ENCODE measurements around the gene PPIL6.
A peak's percentile ranks its signal among the peaks of the same experiment; 100 is the strongest.

PPIL6 gene

DNA sequence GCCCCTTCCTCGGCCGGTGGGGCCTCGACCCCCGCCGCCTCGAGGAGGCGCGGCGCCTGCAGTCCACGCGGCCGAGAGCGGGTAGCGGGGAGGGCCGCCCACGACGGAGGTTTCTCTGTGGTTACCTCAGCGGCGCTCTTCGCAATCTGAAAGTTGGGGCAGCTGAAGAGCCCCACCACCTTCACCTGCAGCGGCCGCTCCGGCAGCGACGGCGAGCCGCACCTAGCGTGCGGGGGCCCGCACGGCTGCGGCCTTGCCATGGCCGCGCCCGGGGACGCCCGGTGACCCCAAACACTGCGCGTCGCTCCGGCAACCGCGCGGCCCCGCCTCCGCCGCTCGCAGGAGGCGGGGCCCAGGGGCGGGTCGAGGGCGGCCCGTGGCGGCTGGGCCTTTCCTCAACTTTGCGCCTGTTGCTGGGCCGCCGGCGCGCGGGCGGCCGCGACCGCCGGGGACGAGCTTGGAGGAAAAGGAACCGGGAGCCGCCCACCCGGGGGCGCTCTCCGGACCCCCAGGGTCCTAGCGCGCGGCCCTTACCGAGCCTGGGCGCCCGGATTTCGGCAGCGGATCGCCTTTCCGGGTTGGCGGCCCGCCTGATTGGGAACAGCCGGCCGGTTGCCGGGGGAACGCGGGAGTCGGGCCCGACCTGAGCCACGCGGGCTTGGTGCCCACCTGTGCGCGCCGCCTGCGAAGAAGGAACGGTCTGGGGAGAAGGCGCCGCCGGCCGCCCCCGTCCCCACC, at the start of gene PPIL6, which contains the start of gene SMPD2:
PPIL6 (minus strand) TSS at position 298 of the 738 bp plus-strand sequence; CDS start at position 260, 38 bp downstream.
SMPD2 (plus strand) TSS at position 394 of the 738 bp plus-strand sequence. CDS start 398 bp downstream, outside the sequence.
- peak within 1 kb of the TSS; percentile 84 for H3K4me3 ChIP-seq (ENCODE audit: low read depth, low read length)

DNA sequence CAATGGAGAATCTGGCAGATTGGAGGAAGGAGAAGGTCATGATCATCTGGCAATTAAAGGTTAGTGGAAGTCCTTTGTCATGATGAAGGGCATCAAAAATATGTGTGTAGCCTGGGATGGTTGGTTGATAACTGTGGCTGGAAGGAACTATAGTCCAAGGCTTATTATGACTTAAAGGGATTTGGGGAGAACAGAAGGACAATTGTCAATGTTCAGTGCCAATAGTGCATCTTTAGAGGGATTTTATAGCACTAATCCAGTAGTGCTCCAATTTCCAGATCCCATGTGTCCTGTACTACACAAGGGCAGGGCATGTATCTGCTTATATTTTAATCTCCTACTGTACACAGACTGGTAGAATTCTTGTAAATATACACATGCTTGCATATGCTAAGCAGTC, 47.6 kb upstream of the PPIL6 start:
- H3K4me3 ChIP-seq (ENCODE audit: low read depth, low read length): no peak overlapping the region

DNA sequence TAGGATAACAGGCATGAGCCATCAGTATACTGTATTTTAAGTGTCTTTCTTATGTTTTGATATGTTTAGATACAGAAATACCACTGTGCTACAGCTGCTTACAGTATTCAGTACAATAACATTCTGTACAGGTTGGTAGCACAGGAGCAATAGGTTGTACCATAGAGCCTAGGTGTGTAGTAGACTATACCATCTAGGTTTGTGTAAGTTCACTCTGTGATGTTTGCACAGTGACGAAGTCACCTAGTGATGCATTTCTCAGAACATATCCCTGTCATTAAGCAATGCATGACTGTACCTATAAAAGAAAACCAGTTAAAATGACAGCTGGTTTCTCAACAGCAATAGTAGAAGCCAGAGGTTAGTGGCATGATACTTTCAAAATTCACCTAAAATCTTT, 45.6 kb upstream of the PPIL6 start:
- H3K4me3 ChIP-seq (ENCODE audit: low read depth, low read length): no peak overlapping the region

GRCh38 chr6:109485266-109485935, 45.0 kb upstream of the PPIL6 start:
- H3K4me3 ChIP-seq (ENCODE audit: low read depth, low read length): no peak overlapping the region

DNA sequence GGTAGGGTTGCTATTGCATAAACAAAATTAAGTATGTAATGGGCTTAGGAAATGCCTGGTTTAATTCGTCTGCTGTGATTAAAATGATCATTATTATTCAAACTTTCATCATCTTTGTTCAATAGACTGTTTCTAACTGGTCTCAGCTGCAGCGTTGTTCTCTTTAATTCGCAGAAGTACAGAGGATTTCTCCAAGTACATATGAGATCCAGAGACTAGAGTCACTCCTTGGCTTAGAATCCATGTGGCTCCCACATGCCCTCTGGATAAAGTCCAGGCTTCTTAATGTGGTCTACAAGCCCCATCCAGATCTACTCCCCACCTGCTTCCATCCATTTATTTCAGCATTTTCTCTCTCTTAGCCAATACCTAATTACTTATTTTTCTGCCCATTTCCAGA, 43.7 kb upstream of the PPIL6 start:
- H3K4me3 ChIP-seq (ENCODE audit: low read depth, low read length): no peak overlapping the region

- peak overlapping the region; percentile 28 for H3K4me3 ChIP-seq (ENCODE audit: low read depth, low read length)
Observed at GRCh38 chr6:109483735-109484057, 43.3 kb upstream of the PPIL6 start.

- H3K4me3 ChIP-seq (ENCODE audit: low read depth, low read length): peak within 1 kb of the TSS; percentile 84
Observed at GRCh38 chr6:109482905-109483734, 42.7 kb upstream of the PPIL6 start, which contains the start of gene ZBTB24. TSS of gene ZBTB24 (minus strand) at chr6:109483219. CDS start at chr6:109482026, 1,193 bp downstream.

DNA sequence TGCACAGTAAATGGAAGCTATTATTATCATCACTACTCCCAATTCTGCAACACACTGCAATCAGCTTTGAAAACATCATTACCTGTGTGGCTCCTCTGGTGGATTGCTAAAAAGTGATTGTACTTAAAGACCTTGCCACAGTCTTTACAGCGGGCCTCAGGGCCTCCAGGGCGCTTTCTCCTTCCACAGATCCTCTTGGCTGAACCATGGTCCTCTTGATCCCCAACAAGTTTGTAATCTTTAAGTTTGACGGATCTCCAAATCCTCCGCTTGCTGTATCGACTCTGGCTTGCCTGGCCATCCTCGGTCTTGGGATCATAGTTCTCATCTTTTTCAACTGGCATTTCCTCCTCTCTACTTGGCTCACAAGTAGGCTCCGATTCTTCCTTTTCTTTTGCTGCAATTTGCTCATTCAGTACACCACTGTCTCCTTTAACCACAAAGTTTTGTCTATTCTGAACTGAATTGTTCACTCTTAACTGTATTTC, 40.6 kb upstream of the PPIL6 start:
- no peak overlapping the region for H3K4me3 ChIP-seq (ENCODE audit: low read depth, low read length)

GRCh38 chr6:109478841-109479624, 38.6 kb upstream of the PPIL6 start:
- no peak overlapping the region for H3K4me3 ChIP-seq (ENCODE audit: low read depth, low read length)

GRCh38 chr6:109478222-109478805, 37.9 kb upstream of the PPIL6 start:
- H3K4me3 ChIP-seq (ENCODE audit: low read depth, low read length): no peak overlapping the region

GRCh38 chr6:109477725-109478124, 37.3 kb upstream of the PPIL6 start:
- no peak overlapping the region for H3K4me3 ChIP-seq (ENCODE audit: low read depth, low read length)

DNA sequence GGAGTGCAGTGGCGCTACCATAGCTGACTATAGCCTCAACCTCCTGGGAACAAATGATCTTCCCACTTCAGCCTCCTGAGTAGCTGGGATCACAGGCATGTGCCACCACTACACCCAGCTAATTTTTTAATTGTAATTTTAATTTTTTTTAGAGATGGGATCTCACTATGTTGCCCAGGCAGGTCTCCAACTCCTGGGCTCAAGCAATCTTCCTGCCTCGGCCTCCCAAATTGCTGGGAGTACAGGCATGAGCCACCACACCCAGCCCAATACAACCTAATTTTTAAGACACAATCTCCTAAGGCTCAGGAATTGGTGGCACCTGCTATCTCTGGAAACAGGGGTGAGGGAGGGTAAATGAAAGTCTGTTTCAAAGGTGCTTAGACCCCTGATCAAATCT, 36.8 kb upstream of the PPIL6 start:
- H3K4me3 ChIP-seq (ENCODE audit: low read depth, low read length): no peak overlapping the region

GRCh38 chr6:109475625-109476024, 35.2 kb upstream of the PPIL6 start:
- H3K4me3 ChIP-seq (ENCODE audit: low read depth, low read length): no peak overlapping the region

- H3K4me3 ChIP-seq (ENCODE audit: low read depth, low read length): no peak overlapping the region
Observed at GRCh38 chr6:109474995-109475394, 34.6 kb upstream of the PPIL6 start.

- H3K4me3 ChIP-seq (ENCODE audit: low read depth, low read length): no peak overlapping the region
Observed at GRCh38 chr6:109473120-109473519, 32.7 kb upstream of the PPIL6 start.

DNA sequence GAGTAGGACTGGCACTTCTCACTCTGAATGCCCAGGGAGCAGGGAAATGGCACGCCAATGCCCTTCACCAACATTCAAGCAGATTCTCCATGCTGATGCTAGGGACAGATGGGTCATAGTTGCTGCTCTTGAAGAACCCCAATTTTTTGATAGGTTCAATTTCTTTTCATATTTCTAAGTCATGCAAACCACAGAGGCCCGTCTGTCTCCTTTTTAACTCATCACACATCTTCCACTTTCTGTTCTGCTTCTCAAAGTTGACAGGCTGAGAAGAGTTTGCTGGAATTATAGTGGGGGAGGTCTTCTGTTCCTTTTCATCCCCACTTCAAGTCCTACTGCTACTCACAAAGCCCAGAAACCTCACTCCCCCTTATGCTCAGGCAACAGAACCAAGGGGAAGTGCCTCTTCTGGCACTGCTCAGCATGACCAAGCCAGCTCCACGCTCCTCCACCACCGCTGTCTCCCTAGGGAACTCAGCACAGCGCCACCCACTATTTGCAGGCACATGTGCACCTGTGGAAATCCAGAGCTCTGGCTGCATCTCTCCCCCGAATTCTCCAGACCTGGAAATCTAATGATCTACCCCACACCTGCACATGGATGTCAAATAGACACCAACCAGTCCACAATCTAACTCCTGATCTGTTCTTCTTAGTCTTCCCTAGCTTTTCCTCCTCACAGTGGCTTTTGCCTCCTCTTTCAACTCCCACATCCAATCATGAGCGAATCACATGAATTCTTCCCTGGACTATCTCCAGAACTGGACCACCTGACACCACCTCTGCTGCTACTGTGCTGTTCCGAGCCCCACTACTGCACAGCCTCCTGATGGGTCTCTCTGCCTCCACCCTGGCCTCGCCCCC, 31.9 kb upstream of the PPIL6 start:
- H3K4me3 ChIP-seq (ENCODE audit: low read depth, low read length): no peak overlapping the region

GRCh38 chr6:109471105-109471810, 30.8 kb upstream of the PPIL6 start:
- no peak overlapping the region for H3K4me3 ChIP-seq (ENCODE audit: low read depth, low read length)

DNA sequence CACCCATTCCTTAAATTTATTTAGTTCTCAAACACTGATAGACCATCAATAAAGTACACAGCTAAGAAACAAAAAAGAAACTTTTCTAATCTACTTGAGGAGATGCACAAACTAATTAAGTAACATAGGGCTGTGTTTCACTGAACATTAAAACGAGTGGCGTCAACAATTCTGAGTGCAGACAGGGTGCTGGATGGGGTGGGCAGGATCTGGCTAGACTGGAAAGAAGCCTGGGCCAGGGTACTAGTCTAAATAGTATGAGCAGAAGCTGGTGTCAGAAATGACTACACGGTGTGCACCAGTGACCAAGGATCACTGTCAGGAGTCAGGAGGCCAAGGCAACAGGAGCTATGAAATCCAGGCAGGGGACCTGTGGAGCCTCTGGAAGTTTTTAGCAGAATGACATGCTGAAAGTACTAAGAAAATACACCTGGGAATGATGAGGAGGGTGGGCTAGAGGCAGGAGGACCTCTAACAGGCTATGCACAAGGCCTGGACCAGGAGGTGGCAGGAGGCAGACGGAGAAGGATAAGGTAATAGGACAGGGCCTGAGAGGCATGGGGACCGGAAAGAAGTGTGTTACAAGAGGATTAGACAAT, 29.3 kb upstream of the PPIL6 start:
- H3K4me3 ChIP-seq (ENCODE audit: low read depth, low read length): no peak overlapping the region

All from iPS-11a (cell line).